ENCODE data around the gene EMC8.
A peak's percentile ranks its signal among the peaks of the same experiment; 100 is the strongest.

The EMC8 gene

GRCh38 chr16:85828166-85828565, 28.8 kb upstream of the EMC8 start:
- no peak for TF ChIP-seq CTCF (IDR thresholded peaks at IDR 0.05; ENCODE audit: borderline replicate concordance, insufficient read depth, low read depth, low read length)
- no peak overlapping the region for H3K4me3 ChIP-seq (ENCODE audit: low read depth, low read length)

GRCh38 chr16:85826686-85827247, 27.4 kb upstream of the EMC8 start:
- H3K4me3 ChIP-seq (ENCODE audit: low read depth, low read length) = no peak overlapping the region
- TF ChIP-seq CTCF (IDR thresholded peaks at IDR 0.05; ENCODE audit: borderline replicate concordance, insufficient read depth, low read depth, low read length) = no peak

- H3K4me3 ChIP-seq (ENCODE audit: low read depth, low read length) = no peak overlapping the region
- TF ChIP-seq CTCF (IDR thresholded peaks at IDR 0.05; ENCODE audit: borderline replicate concordance, insufficient read depth, low read depth, low read length) = peak; percentile 44; the same call in 1 of the 2 replicates
Observed at GRCh38 chr16:85825326-85825725, 26.0 kb upstream of the EMC8 start.

- no peak for TF ChIP-seq CTCF (IDR thresholded peaks at IDR 0.05; ENCODE audit: borderline replicate concordance, insufficient read depth, low read depth, low read length)
- H3K4me3 ChIP-seq (ENCODE audit: low read depth, low read length) = no peak overlapping the region
Observed at GRCh38 chr16:85824161-85825135, 25.1 kb upstream of the EMC8 start.

GRCh38 chr16:85823328-85823920, 24.1 kb upstream of the EMC8 start:
- no peak overlapping the region for H3K4me3 ChIP-seq (ENCODE audit: low read depth, low read length)
- no peak for TF ChIP-seq CTCF (IDR thresholded peaks at IDR 0.05; ENCODE audit: borderline replicate concordance, insufficient read depth, low read depth, low read length)

GRCh38 chr16:85822145-85822544, 22.8 kb upstream of the EMC8 start:
- no peak for TF ChIP-seq CTCF (IDR thresholded peaks at IDR 0.05; ENCODE audit: borderline replicate concordance, insufficient read depth, low read depth, low read length)
- H3K4me3 ChIP-seq (ENCODE audit: low read depth, low read length) = no peak overlapping the region

Measured in GM12875 (cell line).